Pancreas (tissue), 10 donors: ENCODE data around the gene ANKRD17. TPM values are rescaled to one million over a fixed set of nuclear protein-coding genes. Genes with fewer than 3 reads are reported as not detected.
A peak's percentile ranks its signal among the peaks of the same experiment; 100 is the strongest.

ENCODE experiments used
- ATAC-seq, 4 donors: fragments of 200-7000 bp; cut with Tn5 transposase; one replicate each; pipeline versions ENCODE4 v1.8.0 to v1.9.1; 2020; ENCODE audit warnings: mild to moderate bottlenecking in 4 of 4, moderate library complexity in 4 of 4
- DNase-seq, 6 donors: peaks; one replicate each; pipeline ENCODE4 v3.0.0-alpha.2; 2020
- FAIRE-seq: peaks from 2 replicates; lab custom pipeline; 2012; peaks lifted over from hg19 to GRCh38; lab: Jason Lieb, UNC
- H3K27ac ChIP-seq, 4 donors: fragments of 200-600 bp; sonication (generic); 1 replicate in 3 of 4; 2 replicates in 1 of 4; pipeline versions ENCODE4 v1.5.0 to v1.8.0; 2020
- H3K27me3 ChIP-seq, 4 donors: fragments of 200-600 bp; one replicate each; pipeline ENCODE4 v1.8.0; 2021
- H3K36me3 ChIP-seq, 3 donors: fragments of 200-600 bp; sonication (generic) in 1 of 3; one replicate each; pipeline versions ENCODE4 v1.5.0 to v1.8.0; 2020 to 2021
- H3K4me1 ChIP-seq, 3 donors: fragments of 200-600 bp; one replicate each; pipeline ENCODE4 v1.8.0; 2021
- H3K4me3 ChIP-seq, 4 donors: fragments of 200-600 bp; sonication (generic) in 2 of 4; one replicate each; pipeline versions ENCODE4 v1.5.0 to v1.8.0; 2020 to 2021
- H3K9me3 ChIP-seq, 4 donors: fragments of 200-600 bp; one replicate each; pipeline ENCODE4 v1.8.0; 2021
- CTCF ChIP-seq, 4 donors: fragments of 200-600 bp; sonication (generic) in 3 of 4; IDR thresholded peaks; one replicate each; pipeline versions ENCODE4 v1.5.0 to v1.8.0; 2021; ENCODE audit warnings: antibody characterized with exemption in 4 of 4
- WGBS, 2 donors: extraction: QIAGEN DNeasy Blood & Tissue Kit; methylation state at CpG; one replicate each; pipeline ENCODE4 v1.1.7; 2013; 5-methylcytosine and 5-hydroxymethylcytosine counted together
- intact Hi-C, 3 donors: fragments of 100-400 bp; cut with DNase I; formaldehyde crosslinking; loops; one replicate each; pipeline versions ENCODE4 v1.11.1 to v1.14.2; 2022
- polyA plus RNA-seq, 2 donors: library from polyadenylated mRNA; stranded (reverse); fragments of 200-250 nt; gene quantifications; one replicate each; pipeline ENCODE4 v1.2.3, GENCODE V29; 2013
- total RNA-seq, 6 donors: library from RNA; stranded (reverse); fragmentation: NEBNext Ultra II Directional in 4 of 6; extraction: Animal tissue kit (Norgen Biotek cat#: 25700) in 4 of 6; gene quantifications; one replicate each; pipeline versions ENCODE4 v1.2.1 to v1.2.4, GENCODE V29; 2021 to 2023
- donor health status: healthy with polysubstance abuse.
- donor health status: DM: no; HTN: no; CAD: no; lungs with moderate emphysema.
- donor health status: DM: no; HTN: no; CAD: no.
- donor health status: control.
- donor health status: control.
- donor health status: Bipolar disorder and iron deficiency.
- donor health status: DM: yes; HTN: yes; CAD: no.
- donor health status: DM: no; HTN: no; CAD: no.
- donor health status: DM: no; HTN: no; CAD: no.
- donor health status: DM: yes; HTN: yes; CAD: no.

ANKRD17 gene
- total and polyA plus RNA-seq, 8 donors, result 7.7 to 45.8 (median 31.0) TPM

DNA sequence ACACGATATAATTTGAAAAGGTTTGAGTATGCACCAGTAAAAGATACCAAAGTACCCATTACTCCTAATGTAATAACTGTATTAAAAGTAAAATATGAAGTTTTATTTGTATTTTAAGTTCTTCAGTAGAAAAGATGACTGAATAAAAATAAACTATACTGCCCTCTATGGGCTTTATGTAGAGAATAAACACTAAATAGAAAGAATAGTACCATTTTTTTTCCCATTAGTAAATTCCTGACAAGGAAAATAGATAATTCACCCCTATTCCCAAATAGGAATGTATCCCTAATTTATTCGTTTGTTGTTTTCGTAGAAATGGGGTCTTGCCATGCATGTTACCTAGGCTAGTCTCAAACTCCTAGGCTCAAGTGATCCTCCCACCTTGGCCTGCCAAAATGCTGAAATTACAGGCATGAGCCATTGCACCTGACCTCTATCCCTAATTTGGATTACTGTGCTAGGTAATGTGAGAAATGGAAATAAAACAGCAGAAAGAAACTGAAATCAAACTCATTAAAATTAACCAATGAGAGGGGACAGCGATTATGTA is 115.5 kb downstream of the ANKRD17 start:
- intact Hi-C loops, result no loop called here
- H3K4me1 ChIP-seq, result no peaks in the 10 kb centered on the region
- peaks cover 0 to 71% (median 12%) of the 10 kb centered on the region in 3 donors for H3K36me3 ChIP-seq
- ATAC-seq, result no peak
- FAIRE-seq, result peak; percentile 43
- no peaks in the 10 kb centered on the region for H3K9me3 ChIP-seq
- no peak overlapping the region for H3K27ac ChIP-seq
- 86% methylated on average over 4 of the region's 4 CpGs for WGBS, 2 donors
- no peak for TF ChIP-seq CTCF (IDR thresholded peaks at IDR 0.05)
- H3K4me3 ChIP-seq, result no peak overlapping the region
- no peak for DNase-seq
- no peaks in the 10 kb centered on the region for H3K27me3 ChIP-seq

DNA sequence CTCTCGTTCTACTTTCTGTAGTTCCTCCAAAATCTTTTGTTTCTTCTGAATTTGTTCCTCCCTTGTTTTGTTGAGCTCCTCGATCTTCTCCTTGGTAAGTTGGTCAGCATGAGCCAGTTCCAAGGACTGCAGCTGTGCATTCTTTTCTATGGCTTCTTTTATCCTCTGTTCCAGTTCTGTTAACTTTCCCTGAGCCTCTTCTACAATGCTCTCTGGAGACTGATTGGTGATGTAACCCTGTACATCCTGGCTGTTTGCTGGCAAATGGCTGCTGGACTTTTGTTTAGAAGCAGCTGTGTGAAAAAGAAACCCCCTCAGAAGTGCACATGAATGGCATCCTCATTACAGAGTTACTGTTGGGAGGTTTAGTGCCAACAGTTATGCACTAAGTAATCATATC is 118.6 kb downstream of the ANKRD17 start:
- WGBS, 2 donors, result 88 to 94% methylated on average over 2 of the region's 2 CpGs
- H3K4me1 ChIP-seq, result no peaks in the 10 kb centered on the region
- intact Hi-C loops, result no loop called here
- TF ChIP-seq CTCF (IDR thresholded peaks at IDR 0.05), result no peak
- H3K4me3 ChIP-seq, result no peak overlapping the region
- H3K27ac ChIP-seq, result no peak overlapping the region
- no peak for FAIRE-seq
- no peak for DNase-seq
- ATAC-seq, result no peak
- H3K9me3 ChIP-seq, result no peaks in the 10 kb centered on the region
- no peaks in the 10 kb centered on the region for H3K27me3 ChIP-seq
- H3K36me3 ChIP-seq, result peaks cover 0 to 56% (median 12%) of the 10 kb centered on the region in 3 donors

DNA sequence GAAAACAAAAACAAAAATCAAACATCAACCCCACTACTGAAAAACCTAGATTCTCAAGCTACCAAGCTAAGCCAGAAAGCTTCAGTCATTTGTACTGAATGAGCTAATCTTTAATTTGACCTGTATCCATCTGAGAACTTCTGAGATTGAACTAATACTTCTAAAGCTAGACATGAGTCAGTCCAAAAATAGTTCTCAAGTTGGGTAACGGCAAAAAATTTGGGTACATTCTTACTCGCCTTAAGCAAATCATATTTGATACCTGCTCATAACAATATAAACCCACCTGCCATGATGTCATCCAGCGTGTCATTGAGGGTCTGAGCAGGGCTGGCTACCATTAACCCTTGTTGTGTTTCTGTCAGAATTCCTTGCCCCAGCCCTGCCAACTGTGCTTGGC is 119.4 kb downstream of the ANKRD17 start:
- H3K9me3 ChIP-seq, result no peaks in the 10 kb centered on the region
- TF ChIP-seq CTCF (IDR thresholded peaks at IDR 0.05), result no peak
- intact Hi-C loops, result no loop called here
- no peak for DNase-seq
- H3K4me3 ChIP-seq, result no peak overlapping the region
- ATAC-seq, result no peak
- 87 to 97% methylated on average over 3 of the region's 3 CpGs for WGBS, 2 donors
- H3K4me1 ChIP-seq, result no peaks in the 10 kb centered on the region
- peaks cover 0 to 53% (median 15%) of the 10 kb centered on the region in 3 donors for H3K36me3 ChIP-seq
- FAIRE-seq, result no peak
- H3K27me3 ChIP-seq, result no peaks in the 10 kb centered on the region
- H3K27ac ChIP-seq, result no peak overlapping the region

GRCh38 chr4:73137121-73137520 is 121.5 kb downstream of the ANKRD17 start:
- peaks cover 0 to 47% (median 17%) of the 10 kb centered on the region in 3 donors for H3K36me3 ChIP-seq
- no peak overlapping the region for H3K27ac ChIP-seq
- H3K27me3 ChIP-seq, result no peaks in the 10 kb centered on the region
- TF ChIP-seq CTCF (IDR thresholded peaks at IDR 0.05), result no peak
- 47 to 52% methylated on average over 2 of the region's 2 CpGs for WGBS, 2 donors
- ATAC-seq (no peak), FAIRE-seq (no peak), DNase-seq (no peak)
- intact Hi-C loops, result no loop called here
- H3K4me1 ChIP-seq, result no peaks in the 10 kb centered on the region
- H3K4me3 ChIP-seq, result no peak overlapping the region
- H3K9me3 ChIP-seq, result no peaks in the 10 kb centered on the region

DNA sequence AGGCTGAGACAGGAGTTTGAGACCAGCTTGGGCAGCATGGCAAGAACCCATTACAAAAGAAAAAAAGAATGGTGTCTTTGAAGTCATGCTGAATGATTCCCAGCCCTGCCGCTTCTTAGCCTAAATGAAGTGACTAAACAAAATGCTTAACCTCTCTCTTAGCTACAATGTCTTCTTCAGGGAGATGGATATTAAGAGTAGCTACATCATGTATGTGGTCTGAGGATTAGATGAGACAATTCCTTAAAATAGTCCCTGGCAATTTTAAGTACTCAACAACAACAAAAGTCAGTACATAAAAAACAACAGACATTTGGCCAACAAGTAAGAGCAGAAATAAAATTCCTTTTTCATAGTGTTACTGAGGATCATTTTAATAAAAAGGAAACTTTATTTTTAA is 124.8 kb downstream of the ANKRD17 start:
- intact Hi-C loops, result no loop called here
- Histone ChIP-seq H3K36me3 (peaks cover 0 to 27% (median 11%) of the 10 kb centered on the region in 3 donors), H3K4me3 (no peak overlapping the region), H3K4me1 (no peaks in the 10 kb centered on the region), H3K9me3 (no peaks in the 10 kb centered on the region), H3K27me3 (no peaks in the 10 kb centered on the region), H3K27ac (no peak overlapping the region)
- no peak for DNase-seq
- FAIRE-seq, result no peak
- no peak for TF ChIP-seq CTCF (IDR thresholded peaks at IDR 0.05)
- 97% methylated on average over 1 of the region's 1 CpG for WGBS, 2 donors
- ATAC-seq, result no peak
